Measurements from ENCODE around the gene MAP3K20.
A peak's percentile ranks its signal among the peaks of the same experiment; 100 is the strongest.
"Not testable (repeated sequence)": the region's sequence is repeated elsewhere in the genome, so short reads cannot be mapped to it uniquely, and the experiment has no call there.

The MAP3K20 gene

GRCh38 chr2:173238831-173239230, 163.2 kb downstream of the MAP3K20 start:
- DNase-seq = no peak

DNA sequence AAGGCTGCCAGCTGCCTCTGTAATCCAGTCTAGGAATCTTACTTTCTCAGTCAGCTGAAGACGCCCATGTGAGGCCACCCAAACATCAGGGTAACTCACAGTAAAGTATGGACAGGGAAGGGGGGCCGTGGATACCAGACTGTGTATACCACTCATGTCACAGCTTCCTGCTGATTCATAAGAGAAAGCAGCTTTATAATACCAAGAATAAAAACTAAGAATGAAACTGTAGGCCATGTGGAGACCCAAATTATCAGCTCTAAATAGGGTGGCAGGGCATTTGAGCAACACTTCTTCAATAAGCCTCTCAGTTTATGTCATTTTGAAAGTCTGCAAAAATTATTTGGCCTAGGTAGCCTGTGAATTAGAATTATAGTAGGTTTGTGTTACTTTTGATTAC, 164.0 kb downstream of the MAP3K20 start:
- DNase-seq = no peak

GRCh38 chr2:173240083-173240482, 164.4 kb downstream of the MAP3K20 start:
- DNase-seq = no peak

GRCh38 chr2:173241643-173242042, 166.0 kb downstream of the MAP3K20 start:
- DNase-seq = no peak

DNA sequence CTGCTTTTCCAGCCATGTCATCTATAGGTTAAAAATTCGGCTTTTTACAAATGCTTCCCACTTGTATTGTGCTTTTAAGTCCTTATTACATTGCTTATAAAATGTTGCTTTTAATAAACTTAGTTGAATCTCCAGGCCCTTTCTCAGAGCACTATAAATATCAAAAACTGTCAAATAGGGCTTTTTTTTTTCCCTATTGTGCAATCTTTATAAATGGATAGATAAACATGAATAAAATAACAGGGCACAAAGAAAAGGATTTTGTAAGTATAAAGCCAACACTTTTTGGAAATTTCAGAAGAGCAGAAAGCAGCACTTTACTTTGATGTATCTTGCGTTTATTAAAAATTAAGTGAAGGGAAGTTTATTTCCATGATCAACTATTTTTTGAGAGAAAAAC, 171.5 kb downstream of the MAP3K20 start:
- no peak for DNase-seq

GRCh38 chr2:173248381-173248780, 172.7 kb downstream of the MAP3K20 start:
- DNase-seq = no peak

DNA sequence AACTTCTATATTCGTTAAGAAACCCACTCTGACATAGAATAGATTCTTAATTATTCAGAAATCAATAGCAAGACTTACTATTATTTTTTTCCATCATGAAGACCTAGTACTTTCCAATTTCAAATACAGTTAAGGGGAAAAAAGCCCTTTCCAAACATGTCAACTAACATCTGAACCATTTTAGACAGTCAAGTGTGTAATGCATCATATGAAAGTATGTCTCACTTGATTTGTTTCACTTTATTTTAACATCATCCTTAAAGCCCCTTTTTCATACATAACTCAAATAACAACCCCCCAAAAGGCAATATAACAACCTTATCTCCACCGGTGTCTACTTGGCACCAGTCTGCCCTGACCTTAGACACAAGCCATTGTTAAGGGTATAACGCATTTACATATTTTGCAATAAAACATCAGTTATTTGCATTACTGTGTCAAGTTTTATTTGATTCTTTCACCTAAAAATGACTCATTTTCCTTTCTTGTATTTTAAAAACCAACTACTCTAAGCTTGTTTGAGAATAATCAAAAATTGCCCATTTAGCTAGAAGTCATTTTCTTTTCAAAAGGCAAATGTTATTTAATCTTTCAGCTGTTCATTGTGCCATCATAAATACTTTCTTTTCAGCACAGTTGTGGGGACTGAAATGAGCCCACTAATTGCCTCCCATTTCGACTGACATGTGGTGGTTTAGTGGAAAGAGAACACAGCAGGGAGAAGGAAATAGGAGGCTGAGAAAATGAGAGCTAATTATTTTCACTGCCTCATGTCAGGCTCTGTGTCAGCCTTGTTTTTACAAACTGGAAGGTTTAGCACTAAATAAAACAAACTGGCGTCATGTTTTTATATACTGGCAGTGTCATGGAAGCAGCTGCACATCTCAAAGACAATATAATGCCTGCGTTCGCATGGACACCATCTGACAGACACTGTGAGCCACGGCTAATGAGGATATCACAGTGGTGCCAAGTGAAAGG, 174.3 kb downstream of the MAP3K20 start:
- no peak for DNase-seq

DNA sequence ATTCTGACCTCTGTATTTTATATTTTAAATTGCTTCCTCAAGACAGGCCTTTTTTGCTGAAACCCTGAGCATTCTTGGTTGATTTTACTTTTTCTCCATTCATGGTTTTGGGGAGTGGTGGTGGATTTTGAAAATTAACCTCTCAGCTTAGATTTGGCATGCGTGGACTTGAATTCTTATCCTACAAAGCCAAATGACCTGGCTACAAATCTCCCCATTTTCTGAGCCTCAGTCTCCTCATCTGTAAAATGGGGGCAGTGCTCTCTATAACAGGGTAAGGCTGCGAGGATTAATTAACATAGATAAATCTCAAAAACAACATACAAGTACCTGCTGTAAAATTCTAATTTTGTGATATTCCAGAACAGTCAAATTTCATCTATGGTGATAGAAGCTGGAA, 175.6 kb downstream of the MAP3K20 start:
- DNase-seq = no peak

DNA sequence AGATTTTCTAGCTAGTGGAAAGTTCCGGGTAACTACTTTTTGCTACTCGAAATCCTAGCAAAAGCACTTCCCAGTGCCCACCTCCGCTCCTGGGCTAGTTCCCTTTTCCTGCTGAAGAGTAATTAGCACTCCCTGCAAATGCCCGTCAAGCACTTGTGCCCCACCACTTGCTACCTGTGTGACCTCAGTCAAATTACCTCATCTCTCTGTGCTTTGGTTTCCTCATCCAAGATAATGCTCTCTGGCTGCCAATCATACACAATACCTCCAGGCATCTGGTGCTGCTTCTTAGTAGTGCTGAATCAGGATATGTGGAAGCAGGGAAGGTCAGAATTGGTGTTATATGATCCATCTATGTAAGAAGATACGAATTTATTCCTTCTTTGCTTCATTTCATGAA, 176.9 kb downstream of the MAP3K20 start:
- DNase-seq = no peak

GRCh38 chr2:173254659-173255058, 179.0 kb downstream of the MAP3K20 start:
- no peak for DNase-seq

- no peak for DNase-seq
These were observed 183.1 kb downstream of the MAP3K20 start for GRCh38 chr2:173258701-173259100.

- not testable (repeated sequence) for DNase-seq
These were observed 186.7 kb downstream of the MAP3K20 start for GRCh38 chr2:173262356-173262755.

GRCh38 chr2:173264151-173264550, 188.5 kb downstream of the MAP3K20 start:
- no peak for DNase-seq

DNA sequence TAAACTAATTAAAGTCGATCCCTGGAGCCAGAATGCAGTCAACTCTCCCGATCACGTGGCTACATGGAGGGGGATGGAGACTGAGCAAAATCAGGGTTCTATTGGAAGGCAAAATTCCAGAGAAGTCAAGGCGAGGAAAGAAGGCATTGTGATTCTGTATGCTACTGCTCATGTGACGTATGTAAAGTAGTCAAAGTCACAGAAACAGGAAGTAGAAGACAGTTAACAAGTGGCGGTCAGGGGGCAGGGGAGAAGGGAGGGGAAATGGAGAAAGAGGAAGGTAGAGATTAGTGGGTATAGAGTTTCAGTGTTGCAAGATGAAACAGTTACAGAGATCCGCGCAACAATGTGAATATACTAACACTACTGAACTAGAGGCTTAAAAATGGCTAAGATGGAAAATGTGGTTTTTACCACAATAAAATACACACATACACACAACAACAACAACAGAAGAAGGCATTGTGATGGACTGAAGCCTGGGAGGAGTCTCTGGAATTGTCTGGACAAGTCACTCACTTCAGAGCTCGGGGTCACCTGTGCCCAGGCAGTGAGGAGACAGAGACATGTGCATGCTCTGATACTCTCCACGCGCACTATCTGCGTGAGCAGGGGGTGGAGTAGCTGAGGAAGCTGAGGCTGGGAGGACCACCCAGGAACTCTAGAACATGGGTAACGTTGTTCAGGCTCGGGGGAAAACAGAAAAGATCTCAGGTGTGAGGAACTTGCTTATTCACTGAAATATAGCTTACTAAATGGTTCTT, 189.1 kb downstream of the MAP3K20 start:
- peak; percentile 15 for DNase-seq

DNA sequence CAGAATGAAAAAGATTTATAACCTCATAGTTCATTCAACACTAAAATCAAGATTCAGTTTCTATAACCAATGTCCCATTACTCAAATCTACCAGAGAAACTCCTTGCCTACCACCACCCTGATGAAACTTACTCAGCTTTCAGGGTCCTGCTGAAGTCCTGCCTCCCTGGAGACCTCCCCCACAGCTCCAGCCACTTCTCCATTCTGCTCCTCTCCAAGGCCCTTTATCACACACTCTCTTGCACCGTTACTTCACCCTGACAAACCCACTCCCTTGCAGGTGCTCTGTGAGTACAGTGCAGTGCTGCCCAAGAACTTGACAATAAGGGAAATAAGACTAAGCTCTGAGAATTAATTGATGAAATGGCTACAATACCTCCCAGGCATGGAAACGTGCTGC, 195.5 kb downstream of the MAP3K20 start:
- DNase-seq = no peak

DNA sequence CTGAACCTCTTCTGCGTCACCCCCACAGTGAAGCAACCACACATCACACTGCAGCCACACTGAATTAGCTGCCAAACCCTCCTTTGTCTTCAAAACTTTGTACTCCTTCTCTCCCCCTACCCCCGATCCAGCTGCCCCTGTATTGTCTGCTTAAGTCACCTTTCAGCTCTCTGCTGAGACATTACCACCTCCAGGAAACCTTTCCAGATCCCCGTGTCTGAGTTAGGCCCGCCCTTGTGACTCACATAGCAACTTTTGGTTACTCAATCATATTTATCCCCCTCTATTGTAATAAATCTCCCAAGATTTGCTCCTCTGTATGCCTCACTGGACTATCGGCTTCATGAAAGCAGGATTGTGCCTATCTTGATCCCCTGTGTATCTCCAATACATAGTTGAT, 196.2 kb downstream of the MAP3K20 start:
- DNase-seq = no peak

DNA sequence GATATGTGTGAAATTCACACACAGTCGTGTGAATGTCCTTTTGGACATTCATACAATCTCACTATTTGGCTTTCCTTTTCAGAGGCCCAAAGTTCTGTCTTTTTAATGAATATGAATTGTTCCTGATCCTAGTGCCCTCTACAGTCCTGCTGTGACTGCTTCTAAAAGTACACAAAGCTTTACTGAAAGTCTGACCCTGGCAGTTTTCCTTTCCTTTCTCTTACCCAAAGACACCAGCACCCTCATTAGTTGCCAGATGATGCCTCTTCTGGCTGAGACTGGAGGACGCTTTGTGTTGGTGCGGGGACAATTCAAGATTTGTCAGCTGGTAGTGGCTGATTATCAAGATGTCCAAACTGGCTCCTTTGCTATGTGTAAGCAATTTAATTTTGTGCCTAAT, 197.2 kb downstream of the MAP3K20 start:
- no peak for DNase-seq

DNA sequence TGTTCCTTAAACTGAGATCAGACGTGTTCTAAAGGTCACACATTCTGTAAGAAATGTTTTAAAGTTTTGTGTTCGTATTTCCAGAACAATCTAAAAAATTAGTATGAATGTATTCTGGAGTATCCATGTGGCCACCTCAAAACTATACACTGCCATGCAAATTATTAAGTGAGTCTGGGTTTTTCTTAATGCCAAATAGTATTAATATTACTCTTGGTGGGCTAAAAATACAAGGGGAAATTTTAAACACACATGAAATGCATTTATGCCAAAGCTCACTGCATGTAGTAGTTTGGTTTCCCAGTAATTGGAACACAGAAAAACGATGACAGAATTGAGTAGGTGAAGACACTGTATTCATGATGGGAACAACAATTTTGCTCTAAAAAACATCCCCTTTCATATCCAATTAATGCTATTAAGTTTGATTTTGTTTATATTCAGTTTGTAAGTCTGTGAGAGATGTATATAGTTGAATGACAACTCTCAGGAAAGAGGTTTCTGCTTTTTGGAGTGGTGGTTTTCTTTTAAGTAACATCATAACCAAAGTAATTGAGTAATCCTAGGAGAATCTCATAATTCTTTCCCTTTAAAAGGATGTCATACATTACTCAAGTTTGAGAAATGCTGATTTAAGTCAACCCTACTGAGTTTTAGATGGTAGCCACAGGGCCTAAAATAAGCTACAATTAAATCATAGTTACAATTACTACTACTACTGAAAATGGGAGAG, 203.3 kb downstream of the MAP3K20 start:
- no peak for DNase-seq

DNA sequence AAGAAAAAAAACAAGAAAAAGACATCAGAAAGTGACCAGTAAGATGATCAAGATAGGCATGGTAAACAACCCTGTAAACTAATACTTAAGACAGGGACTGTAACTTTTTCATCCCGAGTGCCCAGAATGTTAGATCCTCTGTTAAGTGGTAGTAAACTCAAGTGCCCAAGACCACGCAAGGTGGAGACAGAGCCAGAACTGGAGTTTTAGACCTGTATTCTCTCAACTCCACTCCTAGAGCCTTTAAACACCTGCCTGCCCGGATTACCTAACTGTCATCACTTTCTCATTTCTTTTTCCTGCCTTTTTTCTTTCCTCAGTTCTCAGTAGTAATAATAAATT, 203.9 kb downstream of the MAP3K20 start:
- no peak for DNase-seq

DNA sequence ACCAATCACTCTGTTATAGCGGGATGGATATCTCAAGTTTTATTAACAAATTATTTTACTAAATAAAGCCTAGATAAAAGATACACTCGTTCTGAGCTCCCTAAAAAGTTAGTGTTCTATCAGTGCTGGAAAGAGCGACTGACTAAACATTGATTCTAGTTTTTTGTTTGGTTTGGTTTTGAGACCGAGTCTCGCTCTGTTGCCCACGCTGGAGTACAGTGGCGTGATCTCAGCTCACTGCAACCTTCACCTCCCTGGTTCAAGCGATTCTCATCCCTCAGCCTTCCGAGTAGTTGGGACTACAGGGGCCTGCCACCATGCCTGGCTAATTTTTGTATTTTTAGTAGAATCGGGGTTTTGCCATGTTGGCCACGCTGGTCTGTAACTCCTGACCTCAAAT, 205.2 kb downstream of the MAP3K20 start:
- DNase-seq = no peak

DNA sequence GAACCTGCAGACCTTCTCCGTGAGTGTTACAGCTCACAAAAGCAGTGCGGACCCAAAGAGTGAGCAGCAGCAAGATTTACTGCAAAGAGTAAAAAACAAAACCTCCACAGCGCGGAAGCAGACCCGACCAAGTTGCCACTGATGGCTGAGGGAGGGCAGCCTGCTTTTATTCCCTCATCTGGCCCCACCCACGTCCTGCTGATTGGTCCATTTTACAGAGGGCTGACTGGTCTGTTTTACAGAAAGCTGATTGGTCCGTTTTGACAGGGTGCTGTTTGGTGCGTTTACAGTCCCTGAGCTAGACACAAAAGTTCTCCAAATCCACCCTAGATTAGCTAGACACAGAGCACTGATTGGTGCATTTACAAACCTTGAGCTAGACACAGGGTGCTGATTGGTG, 206.3 kb downstream of the MAP3K20 start:
- not testable (repeated sequence) for DNase-seq

DNA sequence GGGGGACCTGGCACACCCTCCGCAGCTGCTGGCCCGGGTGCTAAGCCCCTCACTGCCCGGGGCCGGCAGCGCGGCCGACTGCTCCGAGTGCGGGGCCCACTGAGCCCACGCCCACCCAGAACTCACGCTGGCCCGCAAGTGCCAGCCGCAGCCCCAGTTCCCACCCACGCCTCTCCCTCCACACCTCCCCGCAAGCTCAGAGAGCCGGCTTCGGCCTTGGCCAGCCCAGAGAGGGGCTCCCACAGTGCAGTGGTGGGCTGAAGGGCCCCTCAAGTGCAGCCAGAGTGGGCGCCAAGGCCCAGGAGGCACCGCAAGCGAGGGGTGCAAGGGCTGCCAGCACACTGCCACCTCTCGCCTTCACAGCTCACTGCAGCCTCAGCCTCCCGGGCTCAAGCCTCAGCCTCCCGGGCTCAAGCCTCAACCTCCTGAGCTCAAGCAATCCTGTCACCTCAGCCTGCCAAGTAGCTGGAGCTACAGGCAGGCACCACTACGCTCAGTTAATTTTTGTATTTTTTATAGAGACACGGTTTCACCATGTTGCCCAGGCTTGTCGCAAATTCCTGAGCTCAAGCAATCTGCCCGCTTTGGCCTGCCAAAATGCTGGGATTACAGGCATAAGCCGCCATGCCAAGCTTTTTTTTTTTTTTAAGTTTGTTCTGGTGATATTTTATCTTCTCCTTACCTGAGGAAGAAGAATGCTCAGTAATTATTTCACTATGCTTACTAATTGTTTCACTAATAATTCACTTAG, 207.3 kb downstream of the MAP3K20 start:
- DNase-seq = no peak
